GM13976 (cell line): ENCODE results near the gene ZNF205.
"Not testable (repeated sequence)": the region's sequence is repeated elsewhere in the genome, so short reads cannot be mapped to it uniquely, and the experiment has no call there.

Source experiments
- DNase-seq: peaks from one replicate; pipeline ENCODE4 v3.0.0; 2012; ENCODE audit warnings: low spot score
- in situ Hi-C: fragments of 300-500 bp; cut with MboI; formaldehyde crosslinking; loops from one replicate; pipeline ENCODE4 v1.12.0; 2022; ENCODE audit warnings: low sequenced_read_pairs, mixed read lengths, inconsistent platforms; ENCODE audit not compliant: unreplicated experiment
- TF ChIP-seq, protein P1 (sequence below): IDR thresholded peaks from 2 replicates; pipeline ENCODE4 v1.5.1; 2012; ENCODE audit warnings: borderline replicate concordance, mild to moderate bottlenecking; ENCODE audit not compliant: insufficient read depth; ENCODE audit errors: extremely low read depth, missing control alignments, control extremely low read depth

Gene ZNF205

DNA sequence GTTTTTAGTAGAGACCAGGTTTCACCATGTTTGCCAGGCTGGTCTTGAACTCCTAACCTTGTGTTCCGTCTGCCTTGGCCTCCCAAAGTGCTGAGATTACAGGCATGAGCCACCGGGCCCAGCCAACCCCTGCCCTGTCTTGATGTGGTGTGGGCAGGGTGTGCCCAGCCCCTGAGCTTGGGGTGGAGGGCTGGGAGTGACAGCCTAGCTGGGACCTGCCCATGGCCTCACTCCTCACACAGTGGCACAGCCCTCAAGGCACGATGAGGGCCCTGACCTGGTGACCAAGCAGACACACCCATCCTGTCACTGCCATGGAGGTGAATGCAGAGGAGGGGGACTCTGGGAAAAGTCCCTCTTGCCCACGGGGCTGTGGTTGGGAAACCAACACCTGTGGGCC is 43.9 kb upstream of the ZNF205 start:
- TF ChIP-seq, protein P1, sequence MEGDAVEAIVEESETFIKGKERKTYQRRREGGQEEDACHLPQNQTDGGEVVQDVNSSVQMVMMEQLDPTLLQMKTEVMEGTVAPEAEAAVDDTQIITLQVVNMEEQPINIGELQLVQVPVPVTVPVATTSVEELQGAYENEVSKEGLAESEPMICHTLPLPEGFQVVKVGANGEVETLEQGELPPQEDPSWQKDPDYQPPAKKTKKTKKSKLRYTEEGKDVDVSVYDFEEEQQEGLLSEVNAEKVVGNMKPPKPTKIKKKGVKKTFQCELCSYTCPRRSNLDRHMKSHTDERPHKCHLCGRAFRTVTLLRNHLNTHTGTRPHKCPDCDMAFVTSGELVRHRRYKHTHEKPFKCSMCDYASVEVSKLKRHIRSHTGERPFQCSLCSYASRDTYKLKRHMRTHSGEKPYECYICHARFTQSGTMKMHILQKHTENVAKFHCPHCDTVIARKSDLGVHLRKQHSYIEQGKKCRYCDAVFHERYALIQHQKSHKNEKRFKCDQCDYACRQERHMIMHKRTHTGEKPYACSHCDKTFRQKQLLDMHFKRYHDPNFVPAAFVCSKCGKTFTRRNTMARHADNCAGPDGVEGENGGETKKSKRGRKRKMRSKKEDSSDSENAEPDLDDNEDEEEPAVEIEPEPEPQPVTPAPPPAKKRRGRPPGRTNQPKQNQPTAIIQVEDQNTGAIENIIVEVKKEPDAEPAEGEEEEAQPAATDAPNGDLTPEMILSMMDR = no peak
- in situ Hi-C loops = loop anchor here (10.0 kb wide), 1 partner anchor 56 kb away; no protein-coding TSS in a partner anchor
- no peak for DNase-seq

DNA sequence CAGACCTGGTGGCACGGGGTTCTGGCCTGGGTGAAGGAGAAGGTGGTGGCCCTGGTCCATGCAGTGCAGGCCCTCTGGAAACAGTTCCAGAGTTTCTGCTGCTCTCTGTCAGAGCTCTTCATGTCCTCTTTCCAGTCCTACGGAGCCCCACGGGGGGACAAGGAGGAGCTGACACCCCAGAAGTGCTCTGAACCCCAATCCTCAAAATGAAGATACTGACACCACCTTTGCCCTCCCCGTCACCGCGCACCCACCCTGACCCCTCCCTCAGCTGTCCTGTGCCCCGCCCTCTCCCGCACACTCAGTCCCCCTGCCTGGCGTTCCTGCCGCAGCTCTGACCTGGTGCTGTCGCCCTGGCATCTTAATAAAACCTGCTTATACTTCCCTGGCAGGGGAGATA is 43.2 kb upstream of the ZNF205 start:
- DNase-seq = not testable (repeated sequence)
- in situ Hi-C loops = loop anchor here (10.0 kb wide), 1 partner anchor 56 kb away; no protein-coding TSS in a partner anchor

DNA sequence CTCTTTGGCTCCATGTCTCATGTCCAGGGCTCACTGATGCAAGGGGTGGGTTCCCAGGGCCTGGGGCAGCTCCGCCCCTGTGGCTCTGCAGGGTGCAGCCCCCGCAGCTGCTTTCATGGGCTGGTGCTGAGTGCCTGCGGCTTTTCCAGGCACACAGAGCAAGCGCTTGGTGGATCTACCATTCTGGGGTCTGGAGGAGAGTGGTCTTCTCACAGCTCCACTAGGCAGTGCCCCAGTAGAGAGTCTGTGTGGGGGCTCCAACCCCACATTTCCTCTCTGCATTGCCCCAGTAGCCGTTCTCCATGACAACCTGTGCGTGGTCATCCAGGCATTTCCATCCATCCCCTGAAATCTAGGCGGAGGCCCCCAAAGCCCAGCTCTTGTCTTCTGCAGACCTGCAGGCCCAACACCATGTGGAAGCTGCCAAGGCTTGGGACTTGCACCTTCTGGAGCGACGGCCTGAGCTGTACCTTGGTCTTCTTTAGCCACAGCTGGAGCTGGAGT is 41.7 kb upstream of the ZNF205 start:
- DNase-seq = no peak
- in situ Hi-C loops = no loop called here
- TF ChIP-seq, protein P1 = no peak

DNA sequence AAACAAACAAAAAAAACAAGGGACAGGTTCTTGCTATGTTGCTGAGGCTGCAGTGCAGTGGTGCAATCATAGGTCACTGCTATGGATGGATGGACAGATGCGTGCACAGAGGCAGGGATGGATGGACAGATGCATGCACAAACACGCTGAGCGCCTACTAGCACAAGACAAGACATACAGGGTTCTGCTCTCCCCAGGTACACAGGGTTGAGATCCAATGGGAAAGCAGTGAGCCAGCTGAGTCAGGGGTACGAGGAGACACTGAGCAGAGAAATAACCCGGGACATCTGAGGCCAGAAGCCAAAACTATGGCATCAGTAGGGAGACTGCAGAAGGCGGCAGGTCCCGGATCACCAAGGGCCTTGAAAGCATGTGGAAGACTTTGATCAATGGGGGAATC is 40.7 kb upstream of the ZNF205 start:
- DNase-seq = no peak
- TF ChIP-seq, protein P1 = no peak
- in situ Hi-C loops = no loop called here

DNA sequence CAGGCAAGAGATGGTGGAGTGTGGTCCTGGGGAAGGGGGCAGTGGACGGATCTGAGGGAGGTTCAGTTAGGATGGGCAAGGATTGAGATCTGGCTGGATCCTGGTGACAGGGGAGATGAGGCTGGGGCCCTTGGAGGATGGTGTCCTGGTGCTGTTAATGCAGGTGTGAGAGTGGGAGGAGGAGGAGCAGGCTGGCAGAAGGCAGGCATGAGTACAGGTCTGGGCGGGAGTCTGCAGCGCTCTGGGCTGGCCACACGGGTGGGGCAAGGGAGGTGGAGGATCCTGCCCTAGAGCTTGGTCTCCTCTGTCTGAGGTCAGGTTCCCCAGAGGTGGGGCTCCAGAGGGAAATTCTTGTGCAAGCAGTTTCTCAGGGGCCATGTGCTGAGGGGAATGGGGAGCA is 40.2 kb upstream of the ZNF205 start:
- in situ Hi-C loops, DNase-seq: not testable (repeated sequence)

DNA sequence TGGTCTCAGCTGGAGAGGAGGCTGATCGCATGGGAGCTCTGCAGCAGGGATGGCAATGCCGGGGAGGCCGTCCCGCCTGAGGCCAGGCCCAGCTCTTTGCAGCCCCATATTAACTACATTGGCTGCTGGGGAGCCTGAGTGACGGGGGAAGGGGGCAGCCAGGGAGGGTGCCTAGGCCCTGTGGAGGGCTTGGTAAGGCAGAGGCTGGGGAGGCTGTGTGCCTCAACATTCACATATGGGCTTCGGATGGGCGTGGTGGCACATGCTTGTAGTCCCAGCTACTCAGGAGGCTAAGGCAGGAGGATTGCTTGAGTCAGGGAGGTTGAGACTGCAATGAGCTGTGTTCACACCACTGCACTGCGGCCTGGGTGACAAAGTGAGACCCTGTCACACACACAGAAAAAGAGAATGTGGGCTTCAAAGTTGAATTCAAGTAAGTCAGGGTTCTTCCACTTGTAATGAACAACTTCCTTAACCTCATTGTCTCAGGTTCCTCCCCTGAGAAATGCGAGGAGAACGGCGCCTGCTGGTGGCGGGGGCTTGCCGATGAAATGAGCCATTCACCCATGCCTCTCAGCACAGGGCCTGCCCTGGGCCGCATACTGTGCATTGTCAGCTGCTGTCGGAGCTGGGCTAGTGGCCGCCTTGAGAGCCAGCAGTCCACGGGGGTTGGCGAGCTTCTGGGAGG is 39.7 kb upstream of the ZNF205 start:
- DNase-seq, in situ Hi-C loops: not testable (repeated sequence)

DNA sequence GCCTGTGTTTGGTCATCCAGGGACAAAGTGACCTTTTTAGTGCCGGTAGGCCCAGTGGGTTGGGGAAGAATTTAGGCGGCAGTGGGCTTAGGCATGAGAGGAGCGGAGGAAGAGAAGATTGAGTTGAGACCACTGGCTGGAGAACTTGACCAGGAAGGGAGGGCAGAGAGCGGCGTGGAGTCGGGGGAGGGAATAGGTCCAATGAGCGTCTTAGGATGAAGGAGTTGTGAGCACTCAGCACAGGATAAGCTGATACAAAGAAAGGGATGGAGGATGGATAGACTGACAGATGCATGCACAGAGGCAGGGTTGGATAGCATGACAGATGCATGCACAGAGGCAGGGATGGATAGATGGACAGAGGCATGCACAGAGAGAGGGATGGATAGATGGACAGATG is 38.9 kb upstream of the ZNF205 start:
- TF ChIP-seq, protein P1 = no peak
- no peak for DNase-seq
- in situ Hi-C loops = no loop called here

DNA sequence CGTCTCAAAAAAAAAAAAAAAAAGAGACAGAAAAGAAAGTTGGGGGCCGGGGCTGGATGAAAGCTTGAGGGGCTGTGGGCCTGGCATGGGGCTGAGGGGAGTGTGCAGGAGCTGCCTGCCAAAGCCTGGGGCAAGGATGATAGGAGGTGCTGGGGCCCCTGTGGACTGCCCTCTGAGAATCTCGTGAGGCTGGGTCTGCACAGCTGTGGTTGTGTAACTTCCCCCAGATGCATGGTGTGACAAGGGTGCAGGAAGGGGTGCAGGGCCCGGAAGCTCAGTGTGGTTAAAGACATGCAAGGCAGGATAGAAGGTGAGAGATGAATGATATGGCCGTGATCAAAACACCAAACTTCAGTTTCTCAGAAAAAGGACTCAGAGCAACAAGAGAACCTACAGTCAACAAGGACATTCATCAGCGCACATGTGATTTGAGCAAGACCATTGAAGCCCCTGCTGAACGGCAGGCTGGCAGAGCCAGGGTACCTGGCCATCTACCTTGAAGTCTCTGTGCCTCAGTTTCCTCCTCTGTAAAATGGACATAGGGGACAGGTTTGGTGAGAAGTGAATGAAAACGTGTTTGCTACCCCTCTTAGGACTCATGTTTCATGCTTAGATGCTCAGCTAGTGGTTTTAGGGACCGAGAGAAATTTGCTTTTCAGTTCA is 37.4 kb upstream of the ZNF205 start:
- TF ChIP-seq, protein P1 = no peak
- DNase-seq = peak; percentile 80
- in situ Hi-C loops = no loop called here
